Stomach (tissue), 4 donors: ENCODE results near the gene MAPT.

Experiments used
- CTCF ChIP-seq, 7 experiments: fragments of 450-650 bp in 4 of 7; fragments of 200-600 bp in 3 of 7; sonication (generic) in 3 of 7; IDR thresholded peaks; one replicate each; pipeline ENCODE4 v1.5.1; 2016 to 2019; ENCODE audit warnings: antibody characterized with exemption in 7 of 7, control low read depth in 2 of 7, mild to moderate bottlenecking in 1 of 7
- EP300 ChIP-seq: sonication (generic); formaldehyde crosslinking; IDR thresholded peaks from one replicate; pipeline ENCODE4 v1.6.1; 2017; ENCODE audit warnings: antibody characterized with exemption
- POLR2A ChIP-seq, 4 donors: fragments of 450-650 bp; IDR thresholded peaks; one replicate each; pipeline ENCODE4 v1.6.1; 2016; ENCODE audit warnings: antibody characterized with exemption in 4 of 4, control low read depth in 2 of 4, mild to moderate bottlenecking in 1 of 4, moderate library complexity in 1 of 4
- POLR2AphosphoS5 ChIP-seq, 3 donors: sonication (generic); formaldehyde crosslinking; IDR thresholded peaks; one replicate each; pipeline ENCODE4 v1.6.1; 2016; ENCODE audit warnings: antibody characterized with exemption in 3 of 3

GRCh38 chr17:46025510-46026165 is 131.3 kb downstream of the MAPT start:
- no peak for TF ChIP-seq CTCF (IDR thresholded peaks at IDR 0.05)
- TF ChIP-seq EP300 = no peak
- TF ChIP-seq POLR2A (IDR thresholded peaks at IDR 0.05) = no peak
- no peak for TF ChIP-seq POLR2AphosphoS5 (IDR thresholded peaks at IDR 0.05)
